ENCODE results near the gene ACKR1.

DNA sequence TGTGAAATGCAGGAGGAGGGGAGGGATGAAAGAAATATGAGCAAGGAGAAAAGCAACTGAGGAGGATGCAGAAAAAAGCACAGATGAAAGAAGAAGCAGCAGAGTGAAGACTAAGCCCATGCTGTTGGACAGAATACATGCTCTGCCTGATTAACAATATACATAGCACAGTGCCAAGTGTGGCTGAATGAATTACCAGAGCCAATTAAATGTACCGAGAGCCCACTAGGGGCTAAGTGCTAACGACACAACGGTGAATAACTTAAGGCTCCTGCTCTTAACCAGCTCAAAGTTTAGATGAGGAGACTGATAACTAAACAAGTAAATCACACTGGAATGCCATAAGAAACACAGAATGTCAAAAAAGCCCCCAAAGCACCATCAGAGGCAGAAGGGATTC, 17.6 kb upstream of the ACKR1 start:
- TF ChIP-seq, protein P1, sequence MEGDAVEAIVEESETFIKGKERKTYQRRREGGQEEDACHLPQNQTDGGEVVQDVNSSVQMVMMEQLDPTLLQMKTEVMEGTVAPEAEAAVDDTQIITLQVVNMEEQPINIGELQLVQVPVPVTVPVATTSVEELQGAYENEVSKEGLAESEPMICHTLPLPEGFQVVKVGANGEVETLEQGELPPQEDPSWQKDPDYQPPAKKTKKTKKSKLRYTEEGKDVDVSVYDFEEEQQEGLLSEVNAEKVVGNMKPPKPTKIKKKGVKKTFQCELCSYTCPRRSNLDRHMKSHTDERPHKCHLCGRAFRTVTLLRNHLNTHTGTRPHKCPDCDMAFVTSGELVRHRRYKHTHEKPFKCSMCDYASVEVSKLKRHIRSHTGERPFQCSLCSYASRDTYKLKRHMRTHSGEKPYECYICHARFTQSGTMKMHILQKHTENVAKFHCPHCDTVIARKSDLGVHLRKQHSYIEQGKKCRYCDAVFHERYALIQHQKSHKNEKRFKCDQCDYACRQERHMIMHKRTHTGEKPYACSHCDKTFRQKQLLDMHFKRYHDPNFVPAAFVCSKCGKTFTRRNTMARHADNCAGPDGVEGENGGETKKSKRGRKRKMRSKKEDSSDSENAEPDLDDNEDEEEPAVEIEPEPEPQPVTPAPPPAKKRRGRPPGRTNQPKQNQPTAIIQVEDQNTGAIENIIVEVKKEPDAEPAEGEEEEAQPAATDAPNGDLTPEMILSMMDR (IDR thresholded peaks at IDR 0.05), result no peak
- TF ChIP-seq POLR2A (IDR thresholded peaks at IDR 0.05) (no peak), EP300 (IDR thresholded peaks at IDR 0.05) (no peak)
